CD4-positive, alpha-beta T cell treated with Interleukin-1 beta for 1 hour (primary cell): ENCODE measurements around the gene ZDHHC7.
"Not testable (repeated sequence)": the region's sequence is repeated elsewhere in the genome, so short reads cannot be mapped to it uniquely, and the experiment has no call there.

Experiments
- DNase-seq, 2 donors: peaks; one replicate each; pipeline ENCODE4 v3.0.0-alpha.2; 2020 to 2022

The ZDHHC7 gene

DNA sequence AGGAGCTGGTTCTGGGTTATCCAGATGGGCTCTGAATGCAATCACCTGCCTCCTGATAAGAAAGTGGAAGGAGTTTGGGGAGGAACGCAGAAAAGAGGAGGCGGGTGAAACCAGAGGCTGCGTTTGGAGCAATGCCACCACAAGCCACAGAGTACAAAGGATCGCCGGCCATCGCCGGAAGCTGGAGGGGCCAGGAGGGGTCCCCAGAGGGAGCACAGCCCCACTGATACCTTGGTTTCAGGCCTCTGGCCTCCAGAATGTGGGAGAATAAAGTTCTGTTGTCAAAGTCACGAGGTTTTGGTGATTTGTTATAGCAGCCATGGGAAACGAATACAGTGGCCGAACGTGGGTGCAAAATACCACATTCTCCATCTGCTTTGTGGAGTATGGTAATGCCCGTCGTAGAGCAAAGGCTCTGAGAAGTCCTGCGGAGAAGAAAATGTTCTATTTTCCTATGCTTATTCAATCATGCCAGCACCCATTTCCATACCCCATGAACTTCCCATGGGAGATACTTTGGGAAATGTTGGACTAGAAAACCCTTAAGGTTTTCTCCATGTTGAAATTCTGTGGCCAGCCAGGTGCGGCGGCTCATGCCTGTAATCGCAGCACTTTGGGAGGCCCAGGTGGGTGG, 51.4 kb downstream of the ZDHHC7 start:
- no peak for DNase-seq

GRCh38 chr16:84959045-84959576, 52.2 kb downstream of the ZDHHC7 start:
- DNase-seq, result no peak

- DNase-seq, result no peak
These were observed 53.5 kb downstream of the ZDHHC7 start for GRCh38 chr16:84957792-84958191.

- no peak for DNase-seq
These were observed 54.1 kb downstream of the ZDHHC7 start for GRCh38 chr16:84957192-84957591.

GRCh38 chr16:84955427-84955826, 55.9 kb downstream of the ZDHHC7 start:
- no peak for DNase-seq

GRCh38 chr16:84953190-84953746, 58.1 kb downstream of the ZDHHC7 start:
- no peak for DNase-seq

DNA sequence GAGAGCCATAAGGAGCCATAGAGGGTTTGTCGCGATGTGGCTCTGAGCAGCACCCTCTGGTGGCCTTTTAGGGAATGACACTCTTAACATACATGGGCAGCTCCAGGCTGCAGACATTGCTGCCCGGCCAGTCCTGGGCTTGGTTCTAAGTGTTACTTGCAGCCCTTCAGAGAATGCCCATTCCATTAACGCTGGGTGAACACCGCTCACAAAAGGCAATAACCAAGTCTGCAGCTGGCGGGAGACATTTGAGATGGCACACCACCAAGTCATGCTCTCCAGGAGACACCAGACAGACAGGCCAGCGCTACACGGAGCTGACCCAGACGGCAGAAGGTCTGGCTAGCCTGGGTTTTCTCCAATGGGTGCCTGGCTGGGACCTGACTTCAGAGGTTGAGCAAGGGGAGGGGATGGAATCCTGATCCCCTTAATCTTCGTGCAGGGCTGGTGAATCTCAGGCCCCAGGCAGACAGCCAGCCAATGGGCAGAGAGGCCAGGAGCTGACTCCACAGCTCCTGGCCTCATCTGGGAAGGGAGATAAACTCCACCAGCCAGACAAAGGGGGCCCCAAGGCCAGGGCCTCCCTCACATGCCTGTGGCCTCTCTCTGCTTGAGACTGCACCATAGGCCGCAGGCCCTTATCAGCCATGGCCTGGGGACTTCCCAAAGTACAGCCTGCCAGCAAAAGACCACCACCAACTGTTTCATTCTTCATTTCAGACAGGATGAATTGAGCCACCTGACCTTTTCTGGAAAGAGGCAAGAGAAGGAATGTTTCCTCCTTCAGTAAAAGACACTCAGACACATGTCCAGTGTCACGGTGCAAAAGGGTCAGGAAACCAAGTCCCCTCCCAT, 58.8 kb downstream of the ZDHHC7 start:
- DNase-seq, result peak; percentile 72 to 77

- DNase-seq, result peak; percentile 26 to 33
These were observed 60.4 kb downstream of the ZDHHC7 start for GRCh38 chr16:84950906-84951305.

GRCh38 chr16:84949772-84950436, 61.4 kb downstream of the ZDHHC7 start:
- DNase-seq, result no peak

DNA sequence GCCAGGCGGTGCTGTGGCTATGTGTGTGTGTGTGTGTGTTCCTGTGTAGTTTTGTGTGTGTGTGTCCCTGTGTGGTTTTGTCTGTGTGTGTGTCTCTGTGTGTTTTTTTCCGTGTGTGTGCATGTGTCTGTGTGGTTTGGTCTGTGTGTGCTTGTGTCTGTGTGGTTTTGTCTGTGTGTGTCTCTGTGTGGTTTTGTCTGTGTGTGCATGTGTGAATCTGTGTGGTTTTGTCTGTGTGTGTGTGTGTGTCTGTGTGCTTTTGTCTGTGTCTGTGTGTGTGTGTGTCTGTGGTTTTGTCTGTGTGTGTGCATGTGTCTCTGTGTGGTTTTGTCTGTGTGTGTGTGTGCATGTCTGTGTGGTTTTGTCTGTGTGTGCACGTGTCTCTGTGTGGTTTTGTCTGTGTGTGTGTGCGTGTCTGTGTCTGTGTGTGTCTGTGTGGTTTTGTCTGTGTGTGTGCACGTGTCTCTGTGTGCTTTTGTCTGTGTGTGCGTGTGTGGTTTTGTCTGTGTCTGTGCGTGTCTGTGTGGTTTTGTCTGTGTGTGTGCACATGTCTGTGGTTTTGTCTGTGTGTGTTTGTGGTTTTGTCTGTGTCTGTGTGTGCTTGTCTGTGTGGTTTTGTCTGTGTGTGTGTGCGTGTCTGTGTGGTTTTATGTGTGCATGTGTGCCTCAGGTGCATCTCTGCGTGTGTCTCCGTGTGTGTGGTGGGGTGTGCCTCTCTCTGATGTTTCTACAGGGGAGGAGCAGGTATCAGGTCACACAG, 62.3 kb downstream of the ZDHHC7 start:
- DNase-seq, result no peak

GRCh38 chr16:84947996-84948850, 63.1 kb downstream of the ZDHHC7 start:
- no peak for DNase-seq

GRCh38 chr16:84947022-84947421, 64.3 kb downstream of the ZDHHC7 start:
- DNase-seq, result no peak

DNA sequence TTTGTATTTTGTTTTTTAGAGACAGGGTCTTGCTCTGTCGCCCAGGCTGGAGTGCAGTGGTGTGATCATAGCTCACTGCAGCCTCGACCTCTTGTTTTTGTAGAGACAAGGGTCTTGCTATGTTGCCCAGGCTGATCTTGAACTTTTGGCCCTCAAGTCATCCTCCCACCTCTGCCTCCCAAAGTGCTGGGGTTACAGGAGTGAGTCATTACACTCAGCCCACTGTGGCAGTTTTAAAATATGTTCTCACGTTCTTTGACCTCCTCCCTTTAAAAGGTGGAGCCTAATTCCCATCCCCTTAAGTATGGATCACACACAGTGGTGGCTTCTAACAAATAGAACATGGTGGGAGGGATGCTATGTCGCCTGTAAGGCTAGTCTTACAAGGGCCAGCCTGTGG, 67.7 kb downstream of the ZDHHC7 start:
- no peak for DNase-seq

DNA sequence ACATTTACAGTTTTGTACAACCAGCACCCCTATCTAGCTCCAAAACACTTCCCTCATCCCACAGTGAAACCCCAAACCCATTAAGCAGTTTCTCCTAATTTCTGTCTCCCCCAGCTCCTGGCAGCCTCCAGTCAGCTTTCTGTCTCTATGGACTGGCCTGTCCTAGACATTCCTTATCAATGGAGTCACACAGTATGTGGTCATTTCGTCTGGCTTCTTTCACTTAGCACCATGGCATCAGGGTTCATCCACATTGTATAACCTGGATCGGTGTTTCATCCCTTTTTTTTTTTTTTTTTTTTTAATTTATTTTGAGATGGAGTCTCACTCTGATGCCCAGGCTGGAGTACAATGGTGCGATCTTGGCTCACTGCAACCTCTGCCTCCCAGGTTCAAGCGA, 68.5 kb downstream of the ZDHHC7 start:
- no peak for DNase-seq

- no peak for DNase-seq
These were observed 69.4 kb downstream of the ZDHHC7 start for GRCh38 chr16:84941921-84942320.

DNA sequence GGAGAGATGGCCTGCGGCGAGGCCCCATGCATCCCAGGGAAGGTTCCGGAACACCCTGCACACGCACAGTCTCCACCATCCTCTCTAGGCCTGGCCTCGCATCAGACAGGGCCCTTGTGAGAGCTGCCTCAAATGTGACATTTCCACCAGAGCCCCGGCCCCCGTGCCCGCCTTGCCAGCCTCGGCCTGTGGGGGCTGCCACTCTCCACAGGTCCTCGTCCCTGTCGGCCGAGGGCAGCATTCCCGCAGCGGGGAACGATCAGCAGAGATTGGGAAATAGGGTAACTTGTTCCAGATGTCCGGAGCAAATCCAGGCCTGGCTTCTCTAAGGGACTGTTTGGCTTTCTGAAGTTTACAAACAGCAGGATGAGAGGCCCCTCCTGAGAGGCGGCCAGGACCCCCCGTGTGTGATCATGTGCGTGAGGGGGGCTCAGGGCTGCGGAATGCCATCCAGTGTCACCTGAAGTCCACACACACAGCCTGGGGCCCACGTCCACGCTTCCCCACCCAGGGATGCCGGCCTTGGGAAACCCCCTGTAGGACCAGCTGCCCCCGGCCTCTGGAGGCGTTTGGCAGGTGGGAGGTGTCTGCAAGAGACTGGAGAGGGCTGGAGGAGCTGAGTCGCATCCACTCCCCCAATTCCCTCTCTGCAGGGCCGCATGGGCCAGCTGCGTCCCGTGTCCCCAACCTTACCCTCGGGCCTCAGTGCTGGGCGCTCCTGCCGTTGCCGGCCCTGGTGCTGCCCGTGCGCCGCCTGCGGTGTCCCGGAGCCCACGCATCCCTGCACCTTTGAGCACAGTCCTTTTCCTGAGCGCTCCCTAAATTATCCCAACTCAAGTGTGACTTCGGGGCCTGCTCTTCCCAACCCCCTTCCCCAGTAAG, 70.4 kb downstream of the ZDHHC7 start:
- no peak for DNase-seq

- not testable (repeated sequence) for DNase-seq
These were observed 72.7 kb downstream of the ZDHHC7 start for GRCh38 chr16:84938616-84939015.

DNA sequence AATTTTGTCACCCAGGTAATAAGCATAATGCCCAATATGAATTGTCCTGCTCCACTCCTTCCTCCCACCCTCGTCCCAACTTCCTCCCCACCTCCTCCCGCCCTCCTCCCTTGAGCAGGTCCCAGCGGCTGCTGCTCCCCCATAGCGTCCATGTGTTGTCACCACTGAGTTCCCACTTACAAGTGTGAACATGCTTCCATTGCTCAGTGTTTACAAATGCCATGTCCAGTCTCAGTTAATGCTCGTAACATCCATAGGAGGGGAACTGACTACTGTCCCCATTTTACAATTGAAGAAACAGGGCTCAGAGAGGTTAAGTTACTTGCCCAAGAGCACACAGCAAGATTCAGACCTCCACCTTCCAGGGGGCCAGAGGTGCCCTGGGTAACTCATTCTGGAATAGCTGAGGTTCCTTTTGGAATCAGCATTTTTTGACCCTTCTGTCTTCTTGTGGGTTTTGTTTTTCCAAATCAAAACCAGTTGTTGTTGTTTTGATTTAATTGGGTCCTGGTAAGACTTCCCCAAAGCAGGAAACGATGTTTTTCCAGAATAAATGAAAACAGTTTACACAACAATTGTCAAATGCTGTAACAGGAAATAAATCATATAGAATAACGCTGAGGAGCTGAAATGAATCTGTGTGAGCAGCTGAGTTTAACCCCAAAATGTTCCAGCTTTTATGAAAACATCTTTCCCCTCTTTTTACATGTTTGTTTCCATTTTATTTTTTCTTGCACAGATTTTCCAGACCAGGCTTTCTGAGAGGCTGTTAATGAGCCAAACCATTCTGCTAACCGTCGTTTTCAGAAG, 73.9 kb downstream of the ZDHHC7 start:
- no peak for DNase-seq
